HepG2 (cell line): ENCODE measurements around the gene NEURL1. TPM values are rescaled to one million over a fixed set of nuclear protein-coding genes. Genes with fewer than 3 reads are reported as not detected.

ENCODE experiments used
- CBX5 ChIP-seq: sonication (generic); formaldehyde crosslinking; IDR thresholded peaks from 2 replicates; pipeline ENCODE4 v1.4.0; 2020; ENCODE audit warnings: missing genetic modification reagents, borderline replicate concordance
- CHD2 ChIP-seq: IDR thresholded peaks from 2 replicates; pipeline ENCODE4 v1.6.1; 2011; ENCODE audit warnings: low read depth, low read length, improper control_type of control experiment
- PRMT3 ChIP-seq: sonication (generic); formaldehyde crosslinking; IDR thresholded peaks from 2 replicates; pipeline ENCODE4 v1.8.1; 2022; ENCODE audit warnings: low read depth, mild to moderate bottlenecking, moderate library complexity, missing genetic modification reagents, borderline replicate concordance
- RARG ChIP-seq: sonication (generic); formaldehyde crosslinking; IDR thresholded peaks from 2 replicates; pipeline ENCODE4 v1.4.0; 2020; ENCODE audit warnings: low read depth, mild to moderate bottlenecking, missing genetic modification reagents
- SNAPC2 ChIP-seq: sonication (generic); formaldehyde crosslinking; IDR thresholded peaks from 2 replicates; pipeline ENCODE4 v1.8.1; 2022; ENCODE audit warnings: mild to moderate bottlenecking, missing genetic modification reagents
- SRSF4 ChIP-seq: fragments of 200-400 bp; formaldehyde crosslinking; IDR thresholded peaks from one replicate; pipeline ENCODE4 v1.6.1; 2018; ENCODE audit warnings: mild to moderate bottlenecking, low read depth, low read length, moderate library complexity; ENCODE audit not compliant: poor library complexity, severe bottlenecking
- TBX3 ChIP-seq: fragments of 450-650 bp; IDR thresholded peaks from 2 replicates; pipeline ENCODE4 v1.6.1; 2017; ENCODE audit warnings: antibody characterized with exemption, mild to moderate bottlenecking, inconsistent platforms, borderline replicate concordance
- ZFX ChIP-seq: sonication (generic); formaldehyde crosslinking; IDR thresholded peaks from 2 replicates; pipeline ENCODE4 v1.4.0; 2020; ENCODE audit warnings: mild to moderate bottlenecking, low read depth, missing genetic modification reagents, moderate library complexity
- ZNF234 ChIP-seq: sonication (generic); formaldehyde crosslinking; conservative IDR thresholded peaks from 2 replicates; pipeline ENCODE4 v1.5.1; 2020; ENCODE audit warnings: mild to moderate bottlenecking, missing genetic modification reagents
- ZNF263 ChIP-seq: sonication (generic); formaldehyde crosslinking; IDR thresholded peaks from 2 replicates; pipeline ENCODE4 v1.4.0; 2020; ENCODE audit warnings: missing genetic modification reagents
- ZNF605 ChIP-seq: sonication (generic); formaldehyde crosslinking; IDR thresholded peaks from 2 replicates; pipeline ENCODE4 v1.8.0; 2022; ENCODE audit warnings: mild to moderate bottlenecking, missing genetic modification reagents
- ZSCAN20 ChIP-seq: sonication (generic); formaldehyde crosslinking; IDR thresholded peaks from 2 replicates; pipeline ENCODE4 v1.4.0; 2020; ENCODE audit warnings: missing genetic modification reagents, mild to moderate bottlenecking, borderline replicate concordance
- polyA plus RNA-seq, 8 experiments: library from polyadenylated mRNA; depleted of rRNA in 3 of 8; stranded (reverse) in 7 of 8; unstranded in 1 of 8; fragments of >200 nt; fragmentation: Illumina TruSeq in 4 of 8; extraction: Trizol in 4 of 8; gene quantifications; 2 replicates each; pipeline versions ENCODE4 v1.2.1 to v1.2.3, GENCODE V29; 2011 to 2016; ENCODE audit warnings: low read depth in 4 of 8, missing spikeins in 1 of 8, mixed read lengths in 1 of 8; ENCODE audit not compliant: insufficient read depth in 1 of 8
- total RNA-seq, 5 experiments: library from RNA; depleted of rRNA; stranded (reverse); fragments of >200 nt; fragmentation: Illumina TruSeq; extraction: Trizol; gene quantifications; 2 replicates each; pipeline ENCODE4 v1.2.3, GENCODE V29; 2016; ENCODE audit warnings: low read depth in 1 of 5
- TF ChIP-seq, protein P1 (sequence below), 2 experiments: fragments of 450-650 bp in 1 of 2; sonication (generic) in 1 of 2; formaldehyde crosslinking in 1 of 2; IDR thresholded peaks; 2 replicates each; pipeline versions ENCODE4 v1.6.1 to v1.8.0; 2016 to 2022; ENCODE audit warnings: antibody characterized with exemption in 1 of 2, mild to moderate bottlenecking in 1 of 2, missing genetic modification reagents in 1 of 2
- TF ChIP-seq, protein P2 (sequence below): sonication (generic); formaldehyde crosslinking; IDR thresholded peaks from 2 replicates; pipeline ENCODE4 v1.4.0; 2020; ENCODE audit warnings: missing genetic modification reagents, mild to moderate bottlenecking, borderline replicate concordance
- TF ChIP-seq, protein P3 (sequence below): sonication (generic); formaldehyde crosslinking; conservative IDR thresholded peaks from 2 replicates; pipeline ENCODE4 v1.4.0; 2020; ENCODE audit warnings: missing genetic modification reagents

NEURL1 gene
- total and polyA plus RNA-seq, 2 of the 13 experiments (the other 11 are each of a cell fraction or from before 2014, with no cell fraction given), result not detected

DNA sequence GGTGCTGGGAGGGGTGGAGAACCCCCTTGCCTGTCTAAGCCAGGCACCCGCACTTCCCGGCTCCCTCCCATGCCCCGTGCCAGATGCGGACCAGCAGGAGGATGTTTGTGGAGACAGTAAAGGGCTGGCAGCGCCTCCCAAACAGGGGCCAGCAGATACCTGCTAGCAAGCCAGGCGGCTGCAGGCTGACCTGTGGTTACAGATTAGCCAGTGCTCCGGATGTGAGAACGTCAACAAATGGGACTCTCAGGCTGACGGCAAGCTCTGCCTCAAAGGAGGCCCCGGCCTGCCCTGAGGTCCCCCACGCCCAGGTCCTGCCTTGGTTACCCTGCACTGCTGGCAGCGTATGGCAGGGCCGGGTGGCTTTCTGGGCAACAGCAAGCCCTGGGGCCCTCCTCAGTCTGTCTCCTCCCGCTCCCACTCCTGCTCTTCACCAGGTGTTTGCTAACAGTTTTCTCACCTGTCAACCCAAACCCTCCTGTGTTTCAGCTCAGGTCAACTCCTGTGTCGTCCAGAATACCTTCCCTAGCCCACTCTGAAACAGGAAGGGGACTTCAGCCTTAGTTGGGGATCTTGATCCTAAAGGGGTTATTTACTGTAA is 85.4 kb downstream of the NEURL1 start (continued):
- TF ChIP-seq, protein P1, sequence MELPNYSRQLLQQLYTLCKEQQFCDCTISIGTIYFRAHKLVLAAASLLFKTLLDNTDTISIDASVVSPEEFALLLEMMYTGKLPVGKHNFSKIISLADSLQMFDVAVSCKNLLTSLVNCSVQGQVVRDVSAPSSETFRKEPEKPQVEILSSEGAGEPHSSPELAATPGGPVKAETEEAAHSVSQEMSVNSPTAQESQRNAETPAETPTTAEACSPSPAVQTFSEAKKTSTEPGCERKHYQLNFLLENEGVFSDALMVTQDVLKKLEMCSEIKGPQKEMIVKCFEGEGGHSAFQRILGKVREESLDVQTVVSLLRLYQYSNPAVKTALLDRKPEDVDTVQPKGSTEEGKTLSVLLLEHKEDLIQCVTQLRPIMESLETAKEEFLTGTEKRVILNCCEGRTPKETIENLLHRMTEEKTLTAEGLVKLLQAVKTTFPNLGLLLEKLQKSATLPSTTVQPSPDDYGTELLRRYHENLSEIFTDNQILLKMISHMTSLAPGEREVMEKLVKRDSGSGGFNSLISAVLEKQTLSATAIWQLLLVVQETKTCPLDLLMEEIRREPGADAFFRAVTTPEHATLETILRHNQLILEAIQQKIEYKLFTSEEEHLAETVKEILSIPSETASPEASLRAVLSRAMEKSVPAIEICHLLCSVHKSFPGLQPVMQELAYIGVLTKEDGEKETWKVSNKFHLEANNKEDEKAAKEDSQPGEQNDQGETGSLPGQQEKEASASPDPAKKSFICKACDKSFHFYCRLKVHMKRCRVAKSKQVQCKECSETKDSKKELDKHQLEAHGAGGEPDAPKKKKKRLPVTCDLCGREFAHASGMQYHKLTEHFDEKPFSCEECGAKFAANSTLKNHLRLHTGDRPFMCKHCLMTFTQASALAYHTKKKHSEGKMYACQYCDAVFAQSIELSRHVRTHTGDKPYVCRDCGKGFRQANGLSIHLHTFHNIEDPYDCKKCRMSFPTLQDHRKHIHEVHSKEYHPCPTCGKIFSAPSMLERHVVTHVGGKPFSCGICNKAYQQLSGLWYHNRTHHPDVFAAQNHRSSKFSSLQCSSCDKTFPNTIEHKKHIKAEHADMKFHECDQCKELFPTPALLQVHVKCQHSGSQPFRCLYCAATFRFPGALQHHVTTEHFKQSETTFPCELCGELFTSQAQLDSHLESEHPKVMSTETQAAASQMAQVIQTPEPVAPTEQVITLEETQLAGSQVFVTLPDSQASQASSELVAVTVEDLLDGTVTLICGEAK (IDR thresholded peaks at IDR 0.05), result no peak
- TF ChIP-seq, protein P1 (CRISPR knock-in tag; IDR thresholded peaks at IDR 0.05), result peak; percentile 43; the same call in 1 of the 2 replicates
- TF ChIP-seq PRMT3 (CRISPR knock-in tag) (no peak), TBX3 (no peak), SRSF4 (no peak), RARG (CRISPR knock-in tag) (no peak), ZFX (peak; percentile 88), CBX5 (no peak), ZNF234 (no peak), SNAPC2 (CRISPR knock-in tag) (0 out of 2 replicates have a peak, but pooled peaks have one; percentile 73), ZSCAN20 (CRISPR knock-in tag) (no peak), CHD2 (no peak), ZNF263 (CRISPR knock-in tag) (peak; percentile 52), ZNF605 (CRISPR knock-in tag) (no peak)
- TF ChIP-seq, protein P2, sequence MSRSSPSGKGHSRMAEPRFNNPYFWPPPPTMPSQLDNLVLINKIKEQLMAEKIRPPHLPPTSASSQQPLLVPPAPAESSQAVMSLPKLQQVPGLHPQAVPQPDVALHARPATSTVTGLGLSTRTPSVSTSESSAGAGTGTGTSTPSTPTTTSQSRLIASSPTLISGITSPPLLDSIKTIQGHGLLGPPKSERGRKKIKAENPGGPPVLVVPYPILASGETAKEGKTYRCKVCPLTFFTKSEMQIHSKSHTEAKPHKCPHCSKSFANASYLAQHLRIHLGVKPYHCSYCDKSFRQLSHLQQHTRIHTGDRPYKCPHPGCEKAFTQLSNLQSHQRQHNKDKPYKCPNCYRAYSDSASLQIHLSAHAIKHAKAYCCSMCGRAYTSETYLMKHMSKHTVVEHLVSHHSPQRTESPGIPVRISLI (CRISPR knock-in tag), result no peak
- TF ChIP-seq, protein P3, sequence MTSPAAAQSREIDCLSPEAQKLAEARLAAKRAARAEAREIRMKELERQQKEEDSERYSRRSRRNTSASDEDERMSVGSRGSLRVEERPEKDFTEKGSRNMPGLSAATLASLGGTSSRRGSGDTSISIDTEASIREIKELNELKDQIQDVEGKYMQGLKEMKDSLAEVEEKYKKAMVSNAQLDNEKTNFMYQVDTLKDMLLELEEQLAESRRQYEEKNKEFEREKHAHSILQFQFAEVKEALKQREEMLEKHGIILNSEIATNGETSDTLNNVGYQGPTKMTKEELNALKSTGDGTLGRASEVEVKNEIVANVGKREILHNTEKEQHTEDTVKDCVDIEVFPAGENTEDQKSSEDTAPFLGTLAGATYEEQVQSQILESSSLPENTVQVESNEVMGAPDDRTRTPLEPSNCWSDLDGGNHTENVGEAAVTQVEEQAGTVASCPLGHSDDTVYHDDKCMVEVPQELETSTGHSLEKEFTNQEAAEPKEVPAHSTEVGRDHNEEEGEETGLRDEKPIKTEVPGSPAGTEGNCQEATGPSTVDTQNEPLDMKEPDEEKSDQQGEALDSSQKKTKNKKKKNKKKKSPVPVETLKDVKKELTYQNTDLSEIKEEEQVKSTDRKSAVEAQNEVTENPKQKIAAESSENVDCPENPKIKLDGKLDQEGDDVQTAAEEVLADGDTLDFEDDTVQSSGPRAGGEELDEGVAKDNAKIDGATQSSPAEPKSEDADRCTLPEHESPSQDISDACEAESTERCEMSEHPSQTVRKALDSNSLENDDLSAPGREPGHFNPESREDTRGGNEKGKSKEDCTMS (CRISPR knock-in tag), result no peak
